HG02970 (cell line): ENCODE measurements around the gene LRP5.

Experiments used
- ATAC-seq: cut with Tn5 transposase; IDR thresholded peaks from one replicate; pipeline ENCODE4 v1.9.1; 2021; ENCODE audit warnings: mild to moderate bottlenecking, moderate library complexity, moderate number of reproducible peaks; ENCODE audit not compliant: unreplicated experiment, low FRiP score

Gene LRP5

GRCh38 chr11:68406324-68407313, 94.2 kb downstream of the LRP5 start:
- ATAC-seq, result no peak

DNA sequence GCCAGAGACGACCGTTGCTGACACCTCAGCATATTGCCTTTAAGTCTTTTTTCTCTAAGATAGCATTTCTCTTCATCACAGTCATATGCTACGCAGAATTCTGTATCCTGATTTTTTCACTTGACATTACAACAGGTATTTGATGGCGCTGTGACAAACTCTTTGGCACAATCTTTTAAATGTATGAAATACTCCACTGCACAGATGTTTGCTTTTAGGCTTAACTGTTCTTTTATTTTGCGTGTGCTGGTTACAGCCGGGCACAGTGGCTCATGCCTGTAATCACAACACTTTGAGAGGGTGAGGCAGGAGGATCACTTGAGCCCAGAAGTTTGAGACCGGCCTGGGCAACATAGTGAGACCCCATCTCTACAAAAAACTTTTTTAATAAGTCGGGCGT, 96.1 kb downstream of the LRP5 start:
- no peak for ATAC-seq

- ATAC-seq, result no peak
These were observed 97.5 kb downstream of the LRP5 start for GRCh38 chr11:68409748-68410344.

GRCh38 chr11:68411501-68411991, 99.2 kb downstream of the LRP5 start:
- no peak for ATAC-seq

- ATAC-seq, result no peak
These were observed 100.4 kb downstream of the LRP5 start for GRCh38 chr11:68412593-68413475.

DNA sequence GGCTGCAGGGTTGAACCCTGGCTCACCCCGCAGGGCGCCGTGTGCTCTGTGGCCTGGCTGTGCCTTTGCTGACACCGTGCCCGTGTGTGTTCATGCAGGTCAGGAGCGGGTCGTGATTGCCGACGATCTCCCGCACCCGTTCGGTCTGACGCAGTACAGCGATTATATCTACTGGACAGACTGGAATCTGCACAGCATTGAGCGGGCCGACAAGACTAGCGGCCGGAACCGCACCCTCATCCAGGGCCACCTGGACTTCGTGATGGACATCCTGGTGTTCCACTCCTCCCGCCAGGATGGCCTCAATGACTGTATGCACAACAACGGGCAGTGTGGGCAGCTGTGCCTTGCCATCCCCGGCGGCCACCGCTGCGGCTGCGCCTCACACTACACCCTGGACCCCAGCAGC, 101.2 kb downstream of the LRP5 start:
- no peak for ATAC-seq

GRCh38 chr11:68414496-68415221, 102.3 kb downstream of the LRP5 start:
- no peak for ATAC-seq

GRCh38 chr11:68416070-68416578, 103.7 kb downstream of the LRP5 start:
- no peak for ATAC-seq

DNA sequence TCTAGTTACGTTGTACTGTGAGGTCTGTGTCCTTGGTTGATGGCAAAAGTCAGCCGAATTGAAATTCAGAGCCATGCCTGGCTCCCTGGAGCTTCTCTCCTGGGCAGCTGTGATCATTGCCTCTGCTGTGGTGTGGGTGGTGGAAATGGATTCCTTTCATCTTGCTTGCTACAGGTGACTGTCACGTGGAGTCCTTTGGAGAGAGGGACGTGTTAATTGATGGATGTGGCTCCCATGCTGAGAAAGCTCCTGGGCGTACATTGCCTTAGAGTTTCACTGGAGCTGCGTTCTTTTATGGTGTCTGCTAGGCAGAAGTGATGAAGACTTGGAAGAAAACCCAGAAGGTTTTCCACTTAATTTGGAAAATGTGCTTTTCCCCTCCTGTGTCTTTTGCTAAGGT, 106.3 kb downstream of the LRP5 start:
- no peak for ATAC-seq

DNA sequence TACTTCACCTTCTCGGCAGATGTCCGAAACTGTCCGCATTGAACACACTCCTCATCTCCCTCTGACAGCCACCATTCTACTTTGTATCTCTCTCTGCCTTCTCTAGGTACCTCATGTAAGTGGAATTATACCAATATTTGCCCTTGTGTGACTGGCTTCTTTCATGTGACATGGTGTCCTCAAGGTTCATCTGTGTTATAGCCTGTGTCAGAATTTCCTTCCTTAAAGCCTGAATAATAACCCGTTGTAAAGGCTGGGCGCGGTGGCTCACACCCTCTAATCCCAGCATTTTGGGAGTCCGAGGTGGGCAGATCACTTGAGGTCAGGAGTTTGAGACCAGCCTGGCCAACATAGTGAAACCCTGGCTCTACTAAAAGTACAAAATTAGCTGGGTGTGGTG, 107.8 kb downstream of the LRP5 start:
- ATAC-seq, result no peak

- ATAC-seq, result no peak
These were observed 111.1 kb downstream of the LRP5 start for GRCh38 chr11:68423481-68423880.

- ATAC-seq, result no peak
These were observed 111.8 kb downstream of the LRP5 start for GRCh38 chr11:68424101-68424632.

DNA sequence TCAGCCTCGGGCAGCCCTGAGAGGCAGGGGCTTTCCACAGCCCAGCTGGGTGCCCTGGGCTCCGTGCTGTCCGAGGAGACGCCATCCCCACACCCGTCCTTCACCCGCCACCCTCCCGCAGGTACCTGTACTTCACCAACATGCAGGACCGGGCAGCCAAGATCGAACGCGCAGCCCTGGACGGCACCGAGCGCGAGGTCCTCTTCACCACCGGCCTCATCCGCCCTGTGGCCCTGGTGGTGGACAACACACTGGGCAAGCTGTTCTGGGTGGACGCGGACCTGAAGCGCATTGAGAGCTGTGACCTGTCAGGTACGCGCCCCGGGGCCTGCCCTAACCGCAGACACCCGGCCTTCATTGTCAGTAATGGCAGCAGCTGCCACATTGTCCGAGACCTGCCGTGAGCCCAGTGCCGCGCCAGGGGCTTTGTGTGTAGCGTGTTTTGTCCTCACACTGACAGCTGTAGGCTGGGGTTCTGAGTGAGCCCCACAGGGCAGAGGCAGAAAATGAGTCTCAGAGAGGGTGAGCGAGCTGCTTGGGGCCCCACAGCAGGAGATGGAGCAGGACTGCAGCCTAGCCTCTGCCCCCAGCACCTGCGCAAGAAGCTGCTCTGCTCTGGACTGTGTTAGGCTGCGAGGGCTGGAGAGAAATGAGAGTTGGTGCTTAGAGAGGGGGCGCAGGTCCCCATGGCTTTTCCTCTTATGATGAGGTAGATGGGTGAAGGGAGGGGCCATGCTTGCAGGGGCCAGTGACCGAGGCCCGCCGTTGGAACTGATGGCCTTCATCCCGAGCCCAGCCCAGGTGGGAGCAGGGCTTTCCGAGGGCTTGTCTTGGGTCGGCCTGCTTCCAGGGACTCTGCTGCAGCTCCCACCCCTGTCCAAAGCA, 112.8 kb downstream of the LRP5 start:
- ATAC-seq, result no peak

- no peak for ATAC-seq
These were observed 113.5 kb downstream of the LRP5 start for GRCh38 chr11:68425866-68426380.

- no peak for ATAC-seq
These were observed 117.3 kb downstream of the LRP5 start for GRCh38 chr11:68429661-68430060.

DNA sequence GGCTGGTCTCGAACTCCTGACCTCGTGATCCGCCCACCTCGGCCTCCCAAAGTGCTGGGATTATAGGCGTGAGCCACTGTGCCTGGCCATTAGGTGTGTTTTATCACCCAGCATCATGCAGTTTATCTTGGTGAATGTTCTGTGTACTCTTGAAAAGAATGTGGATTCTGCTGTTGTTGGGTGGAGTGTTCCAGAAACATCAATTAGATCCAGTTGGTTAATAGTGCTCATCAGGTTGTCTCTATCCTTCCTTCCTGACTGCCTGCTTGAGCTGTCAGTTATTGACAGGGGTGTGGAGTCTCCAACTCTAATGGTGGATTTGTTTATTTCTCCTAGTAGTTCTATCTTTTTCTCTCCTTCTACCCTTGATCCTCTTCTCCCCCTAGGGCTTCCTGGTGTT, 118.0 kb downstream of the LRP5 start:
- ATAC-seq, result no peak

DNA sequence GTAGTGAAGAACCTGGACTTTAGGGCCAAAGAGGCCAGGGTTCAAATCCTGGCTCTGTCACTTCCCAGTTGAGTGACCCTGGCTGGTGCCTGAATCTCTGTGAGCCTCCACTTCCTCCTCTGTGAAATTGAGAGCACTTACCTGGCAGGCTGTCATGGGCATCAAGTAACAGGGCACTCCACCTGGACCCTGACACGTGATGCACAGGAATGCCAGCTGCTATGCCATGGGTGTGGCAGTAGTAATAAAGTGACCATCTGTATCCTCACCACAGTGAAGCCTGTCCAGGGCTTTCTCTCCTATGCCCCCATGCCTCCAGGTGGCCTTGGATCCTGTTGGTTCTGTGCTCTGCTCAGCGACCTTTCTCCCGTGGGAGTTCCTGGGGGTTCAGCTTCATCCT, 118.4 kb downstream of the LRP5 start:
- no peak for ATAC-seq

DNA sequence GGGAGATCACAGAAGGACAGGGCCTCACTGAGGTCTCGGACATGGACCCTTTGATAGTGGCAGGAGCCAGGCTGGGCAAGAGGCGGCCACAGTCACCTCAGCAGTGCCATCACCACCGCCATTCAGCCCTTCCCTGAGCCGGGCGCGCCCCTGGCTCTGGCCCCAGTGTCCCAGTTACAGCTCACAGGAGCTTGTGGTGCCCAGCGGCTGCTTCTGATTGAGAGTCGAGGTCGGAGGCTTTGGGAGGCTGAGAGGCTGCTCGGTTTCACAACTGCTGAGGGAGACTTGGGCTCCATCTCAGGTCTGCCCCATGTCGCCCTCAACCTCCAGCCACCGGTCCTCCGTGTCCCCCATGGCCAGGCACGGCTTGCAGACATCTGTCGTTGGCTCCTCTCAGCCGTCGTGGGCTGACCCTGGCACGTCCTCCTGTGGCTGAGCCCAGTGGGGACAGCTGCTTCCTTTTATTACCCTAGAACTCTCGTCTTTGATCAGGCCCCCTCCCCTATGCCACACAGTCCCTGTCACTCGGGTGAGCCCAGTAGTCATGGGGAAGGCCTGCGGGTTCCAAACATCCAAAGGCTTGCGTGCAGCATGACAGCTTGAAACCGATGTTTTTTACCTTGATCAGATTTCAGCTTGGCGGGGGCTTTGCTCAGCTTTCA, 119.7 kb downstream of the LRP5 start:
- ATAC-seq, result no peak
